Liver (tissue), 9 donors: Measurements from ENCODE around the gene DDX1. TPM values are rescaled to one million over a fixed set of nuclear protein-coding genes. Genes with fewer than 3 reads are reported as not detected.

ENCODE experiments used
- DNase-seq: peaks from one replicate; pipeline ENCODE4 v3.0.0-alpha.2; 2017; ENCODE audit warnings: low spot score
- H3K27ac ChIP-seq, 2 donors: one replicate each; pipeline ENCODE4 v1.7.0; 2013; ENCODE audit warnings: inconsistent platforms in 2 of 2, low read length in 2 of 2, control low read depth in 1 of 2, low read depth in 1 of 2, mild to moderate bottlenecking in 1 of 2
- H3K27me3 ChIP-seq, 4 donors: one replicate each; pipeline versions ENCODE4 v1.6.1 to v1.7.0; 2013; ENCODE audit warnings: low read length in 3 of 4, inconsistent platforms in 1 of 4, mild to moderate bottlenecking in 1 of 4, moderate library complexity in 1 of 4; ENCODE audit not compliant: control insufficient read depth in 4 of 4, insufficient read depth in 4 of 4
- H3K36me3 ChIP-seq, 4 donors: one replicate each; pipeline versions ENCODE4 v1.6.1 to v1.7.0; 2013; ENCODE audit warnings: low read length in 3 of 4, mild to moderate bottlenecking in 3 of 4, low read depth in 1 of 4, moderate library complexity in 1 of 4; ENCODE audit not compliant: control insufficient read depth in 4 of 4, insufficient read depth in 3 of 4
- H3K4me1 ChIP-seq, 4 donors: one replicate each; pipeline versions ENCODE4 v1.6.1 to v1.7.0; 2013; ENCODE audit warnings: low read length in 3 of 4, mild to moderate bottlenecking in 3 of 4, moderate library complexity in 1 of 4; ENCODE audit not compliant: control insufficient read depth in 4 of 4, insufficient read depth in 4 of 4
- H3K4me3 ChIP-seq, 3 donors: one replicate each; pipeline versions ENCODE4 v1.6.1 to v1.7.0; 2013; ENCODE audit warnings: low read length in 3 of 3, control low read depth in 1 of 3, low read depth in 1 of 3, mild to moderate bottlenecking in 1 of 3
- H3K9ac ChIP-seq, 2 donors: one replicate each; pipeline ENCODE4 v1.7.0; 2013; ENCODE audit warnings: low read length in 2 of 2, mild to moderate bottlenecking in 2 of 2, moderate library complexity in 2 of 2, control low read depth in 1 of 2, low read depth in 1 of 2
- H3K9me3 ChIP-seq, 4 donors: one replicate each; pipeline versions ENCODE4 v1.6.1 to v1.7.0; 2013; ENCODE audit warnings: low read length in 3 of 4; ENCODE audit not compliant: control insufficient read depth in 4 of 4
- CTCF ChIP-seq: fragments of 150-350 bp; IDR thresholded peaks from 2 replicates; pipeline ENCODE4 v1.5.1; 2017; ENCODE audit warnings: improper control_type of control experiment, low read depth, low read length; ENCODE audit not compliant: missing input control
- EGR1 ChIP-seq, 2 donors: IDR thresholded peaks; 2 replicates each; pipeline ENCODE4 v1.6.1; 2016 to 2018; ENCODE audit warnings: antibody characterized with exemption in 2 of 2, low read depth in 2 of 2
- FOXA2 ChIP-seq: IDR thresholded peaks from 2 replicates; pipeline ENCODE4 v1.6.1; 2016; ENCODE audit warnings: antibody characterized with exemption
- GABPA ChIP-seq, 2 donors: IDR thresholded peaks in 1 of 2; conservative IDR thresholded peaks in 1 of 2; 2 replicates each; pipeline ENCODE4 v1.6.1; 2016; ENCODE audit warnings: antibody characterized with exemption in 2 of 2, mild to moderate bottlenecking in 1 of 2, moderate library complexity in 1 of 2
- HNF4G ChIP-seq: IDR thresholded peaks from 2 replicates; pipeline ENCODE4 v1.6.1; 2016; ENCODE audit warnings: antibody characterized with exemption
- JUND ChIP-seq, 2 donors: IDR thresholded peaks; 2 replicates each; pipeline ENCODE4 v1.6.1; 2016; ENCODE audit warnings: antibody characterized with exemption in 2 of 2
- MAX ChIP-seq: IDR thresholded peaks from 2 replicates; pipeline ENCODE4 v1.6.1; 2016; ENCODE audit warnings: antibody characterized with exemption
- NR2F2 ChIP-seq: IDR thresholded peaks from 2 replicates; pipeline ENCODE4 v1.6.1; 2016; ENCODE audit warnings: antibody characterized with exemption
- REST ChIP-seq: IDR thresholded peaks from 2 replicates; pipeline ENCODE4 v1.6.1; 2016; ENCODE audit warnings: antibody characterized with exemption, mild to moderate bottlenecking
- RXRA ChIP-seq, 2 donors: IDR thresholded peaks; 2 replicates each; pipeline ENCODE4 v1.6.1; 2017 to 2018; ENCODE audit warnings: antibody characterized with exemption in 2 of 2, mild to moderate bottlenecking in 1 of 2
- TAF1 ChIP-seq: conservative IDR thresholded peaks from 2 replicates; pipeline ENCODE4 v1.6.1; 2016; ENCODE audit warnings: antibody characterized with exemption, mild to moderate bottlenecking
- YY1 ChIP-seq: IDR thresholded peaks from 2 replicates; pipeline ENCODE4 v1.6.1; 2016; ENCODE audit warnings: antibody characterized with exemption, mild to moderate bottlenecking
- ZBTB33 ChIP-seq: IDR thresholded peaks from 2 replicates; pipeline ENCODE4 v1.6.1; 2016; ENCODE audit warnings: antibody characterized with exemption
- WGBS: extraction: QIAGEN DNeasy Blood & Tissue Kit; methylation state at CpG from one replicate; pipeline ENCODE4 v1.1.7; 2013; 5-methylcytosine and 5-hydroxymethylcytosine counted together
- polyA plus RNA-seq, 2 donors: library from polyadenylated mRNA; stranded (reverse) in 1 of 2; unstranded in 1 of 2; fragments of 200-250 nt in 1 of 2; fragments of >200 nt in 1 of 2; fragmentation: Nextera tagmentation in 1 of 2; extraction: Ambion mirVana in 1 of 2; gene quantifications; one replicate each; pipeline versions ENCODE4 v1.2.1 to v1.2.3, GENCODE V29; 2013 to 2015
- total RNA-seq, 2 donors: library from RNA; depleted of rRNA; stranded (reverse); fragments of >200 nt; gene quantifications; one replicate each; pipeline ENCODE4 v1.2.3, GENCODE V29; 2014
- donor health status: healthy.
- donor health status: healthy.
- donor health status: healthy.
- donor health status: healthy.
- donor health status: healthy.

Gene DDX1
- total and polyA plus RNA-seq, 4 donors = 31.7 to 43.9 (median 38.8) TPM

GRCh38 chr2:15677141-15677843 is 85.6 kb downstream of the DDX1 start:
- no peak overlapping the region for H3K4me3 ChIP-seq
- H3K27ac ChIP-seq = no peak overlapping the region
- no peak overlapping the region for H3K9ac ChIP-seq
- no peak for DNase-seq
- H3K27me3 ChIP-seq = no peaks in the 10 kb centered on the region
- TF ChIP-seq FOXA2 = no peak
- no peaks in the 10 kb centered on the region for H3K36me3 ChIP-seq
- H3K4me1 ChIP-seq = peaks cover 0 to 9% (median under 1%) of the 10 kb centered on the region in 4 donors
- no peaks in the 10 kb centered on the region for H3K9me3 ChIP-seq
- 71% methylated on average over 9 of the region's 9 CpGs for WGBS

GRCh38 chr2:15678346-15678745 is 86.7 kb downstream of the DDX1 start:
- Histone ChIP-seq H3K27ac (no peak overlapping the region), H3K27me3 (no peaks in the 10 kb centered on the region), H3K4me1 (peaks cover 0 to 9% (median under 1%) of the 10 kb centered on the region in 4 donors), H3K4me3 (no peak overlapping the region), H3K9me3 (no peaks in the 10 kb centered on the region), H3K36me3 (no peaks in the 10 kb centered on the region), H3K9ac (no peak overlapping the region)
- 95% methylated on average over 5 of the region's 5 CpGs for WGBS
- DNase-seq = no peak
- TF ChIP-seq TAF1 = no peak

- Histone ChIP-seq H3K27ac (no peak overlapping the region), H3K4me1 (peaks cover 0 to 6% (median under 1%) of the 10 kb centered on the region in 4 donors), H3K9me3 (no peaks in the 10 kb centered on the region), H3K9ac (no peak overlapping the region), H3K27me3 (no peaks in the 10 kb centered on the region), H3K36me3 (no peaks in the 10 kb centered on the region), H3K4me3 (no peak overlapping the region)
- TF ChIP-seq CTCF (no peak), EGR1 (IDR thresholded peaks at IDR 0.05; ENCODE audit: low read depth in 2 of 2) (no peak), FOXA2 (no peak), REST (no peak), MAX (no peak), HNF4G (no peak), NR2F2 (no peak), YY1 (no peak), RXRA (IDR thresholded peaks at IDR 0.05) (no peak), JUND (IDR thresholded peaks at IDR 0.05) (no peak), GABPA (IDR thresholded peaks at IDR 0.05 in 1 of 2, conservative IDR thresholded peaks at IDR 0.05 in 1 of 2) (no peak), ZBTB33 (no peak), TAF1 (no peak)
- WGBS = 93% methylated on average over 2 of the region's 2 CpGs
- DNase-seq = no peak
These were observed 87.2 kb downstream of the DDX1 start for GRCh38 chr2:15678909-15679308.
